Sigmoid colon (tissue), 3 donors: ENCODE results near the gene SBK3.

Experiments
- POLR2A ChIP-seq, 2 donors: fragments of 450-650 bp; IDR thresholded peaks; one replicate each; pipeline ENCODE4 v1.6.1; 2016; ENCODE audit warnings: antibody characterized with exemption in 2 of 2, mild to moderate bottlenecking in 2 of 2, moderate library complexity in 2 of 2
- TF ChIP-seq, protein P1 (sequence below), 4 experiments: fragments of 450-650 bp in 3 of 4; fragments of 200-600 bp in 1 of 4; IDR thresholded peaks; one replicate each; pipeline ENCODE4 v1.5.1; 2016 to 2019; ENCODE audit warnings: antibody characterized with exemption in 4 of 4, mild to moderate bottlenecking in 3 of 4, moderate library complexity in 2 of 4

DNA sequence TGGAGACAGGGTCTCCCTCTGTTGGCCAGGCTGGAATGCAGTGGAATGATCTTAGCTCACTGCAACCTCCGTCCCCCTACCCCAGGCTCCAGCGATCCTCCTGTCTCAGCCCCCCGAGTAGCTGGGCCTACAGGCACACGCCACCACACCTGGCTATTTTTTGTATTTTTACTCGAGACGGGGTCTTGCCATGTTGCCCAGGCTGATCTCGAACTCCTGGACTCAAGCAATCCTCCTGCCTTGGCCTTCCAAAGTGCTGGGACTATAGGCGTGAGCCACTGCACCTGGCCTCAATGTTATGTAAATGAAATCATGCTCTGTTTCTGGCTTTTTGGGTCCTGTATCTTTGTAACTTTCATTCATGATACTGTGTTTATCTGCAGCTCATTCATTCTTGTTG is 43.4 kb upstream of the SBK3 start:
- TF ChIP-seq POLR2A (IDR thresholded peaks at IDR 0.05): no peak
- TF ChIP-seq, protein P1, sequence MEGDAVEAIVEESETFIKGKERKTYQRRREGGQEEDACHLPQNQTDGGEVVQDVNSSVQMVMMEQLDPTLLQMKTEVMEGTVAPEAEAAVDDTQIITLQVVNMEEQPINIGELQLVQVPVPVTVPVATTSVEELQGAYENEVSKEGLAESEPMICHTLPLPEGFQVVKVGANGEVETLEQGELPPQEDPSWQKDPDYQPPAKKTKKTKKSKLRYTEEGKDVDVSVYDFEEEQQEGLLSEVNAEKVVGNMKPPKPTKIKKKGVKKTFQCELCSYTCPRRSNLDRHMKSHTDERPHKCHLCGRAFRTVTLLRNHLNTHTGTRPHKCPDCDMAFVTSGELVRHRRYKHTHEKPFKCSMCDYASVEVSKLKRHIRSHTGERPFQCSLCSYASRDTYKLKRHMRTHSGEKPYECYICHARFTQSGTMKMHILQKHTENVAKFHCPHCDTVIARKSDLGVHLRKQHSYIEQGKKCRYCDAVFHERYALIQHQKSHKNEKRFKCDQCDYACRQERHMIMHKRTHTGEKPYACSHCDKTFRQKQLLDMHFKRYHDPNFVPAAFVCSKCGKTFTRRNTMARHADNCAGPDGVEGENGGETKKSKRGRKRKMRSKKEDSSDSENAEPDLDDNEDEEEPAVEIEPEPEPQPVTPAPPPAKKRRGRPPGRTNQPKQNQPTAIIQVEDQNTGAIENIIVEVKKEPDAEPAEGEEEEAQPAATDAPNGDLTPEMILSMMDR (IDR thresholded peaks at IDR 0.05): no peak
